HCT116 (cell line): Measurements from ENCODE around the gene FRMPD4. TPM values are rescaled to one million over a fixed set of nuclear protein-coding genes. Genes with fewer than 3 reads are reported as not detected.

Source experiments
- ATAC-seq: fragments of 200-7000 bp; cut with Tn5 transposase; 2 replicates; pipeline ENCODE4 v1.9.1; 2020; ENCODE audit warnings: mild to moderate bottlenecking, moderate library complexity
- BruUV-seq: library from RNA; stranded (reverse); fragments of 400-500 nt; replicated peaks from 2 replicates; lab custom pipeline; 2021; lab: Mats Ljungman, UMichigan
- CTCF ChIA-PET: fragments of 300-600 bp; sonication (Branson Sonifier 250); formaldehyde crosslinking; loops from one replicate; lab custom pipeline; 2021; ENCODE audit warnings: antibody characterized with exemption; lab: Charles Lee
- POLR2A ChIA-PET: fragments of 300-600, 350-600 bp; sonication (Branson Sonifier 250); formaldehyde crosslinking; loops from one replicate; lab custom pipeline; 2021; ENCODE audit warnings: antibody characterized with exemption; lab: Charles Lee
- RAD21 ChIA-PET, 2 experiments: fragments of 300-600 bp; sonication (Branson Sonifier 250); formaldehyde crosslinking; loops; one replicate each; lab custom pipeline; 2023; ENCODE audit warnings: low total read pairs in 2 of 2; ENCODE audit not compliant: uncharacterized antibody in 2 of 2, unreplicated experiment in 2 of 2, low non-redundant PET in 1 of 2; lab: Charles Lee
- DNase-seq: peaks from one replicate; pipeline ENCODE4 v3.0.0-alpha.2; 2010; ENCODE audit warnings: low read depth, low spot score
- H2AFZ ChIP-seq: fragments of 200-600 bp; shearing (Covaris generic), sonication (generic); 2 replicates; pipeline ENCODE4 v1.6.1; 2017; ENCODE audit warnings: low read depth, mixed run types, mixed read lengths, antibody characterized with exemption, low read length; ENCODE audit not compliant: poor library complexity, severe bottlenecking
- H3K27ac ChIP-seq: 2 replicates; pipeline ENCODE4 v1.5.1; 2012; ENCODE audit warnings: low read depth, low read length
- H3K27me3 ChIP-seq: fragments of 200-600 bp; sonication (generic); 2 replicates; pipeline ENCODE4 v1.6.1; 2016; ENCODE audit warnings: mixed run types, low read length, mixed read lengths; ENCODE audit not compliant: insufficient read depth
- H3K36me3 ChIP-seq, 2 experiments: fragments of 200-500 bp in 1 of 2; fragments of 200-600 bp in 1 of 2; sonication (Bioruptor generic) in 1 of 2; sonication (generic) in 1 of 2; 2 replicates each; pipeline versions ENCODE4 v1.5.1 to v1.6.1; 2014 to 2016; ENCODE audit warnings: low read length in 2 of 2, inconsistent platforms in 1 of 2, mixed read lengths in 1 of 2, mixed run types in 1 of 2; ENCODE audit not compliant: insufficient read depth in 2 of 2, control insufficient read depth in 1 of 2
- H3K4me1 ChIP-seq, 2 experiments: fragments of 200-600 bp in 1 of 2; sonication (generic) in 1 of 2; 2 replicates each; pipeline versions ENCODE4 v1.5.1 to v1.6.1; 2012 to 2017; ENCODE audit warnings: low read length in 2 of 2, inconsistent platforms in 1 of 2, mild to moderate bottlenecking in 1 of 2, mixed read lengths in 1 of 2, mixed run types in 1 of 2, moderate library complexity in 1 of 2; ENCODE audit not compliant: insufficient read depth in 2 of 2, control insufficient read depth in 1 of 2
- H3K4me2 ChIP-seq: fragments of 200-600 bp; sonication (generic); 2 replicates; pipeline ENCODE4 v1.6.1; 2017; ENCODE audit warnings: mixed run types, low read length, mixed read lengths
- H3K4me3 ChIP-seq, 2 experiments: fragments of 200-600 bp in 1 of 2; sonication (generic) in 1 of 2; replicated peaks in 1 of 2; 2 replicates each; pipeline ENCODE4 v1.5.1; 2011 to 2016; ENCODE audit warnings: low read length in 2 of 2, control low read depth in 1 of 2, low read depth in 1 of 2, mild to moderate bottlenecking in 1 of 2, mixed read lengths in 1 of 2, mixed run types in 1 of 2
- H3K79me2 ChIP-seq: fragments of 200-600 bp; sonication (generic); 2 replicates; pipeline ENCODE4 v1.6.1; 2017; ENCODE audit warnings: mild to moderate bottlenecking, mixed run types, low read length, moderate library complexity, mixed read lengths; ENCODE audit not compliant: insufficient read depth
- H3K9ac ChIP-seq: fragments of 200-600 bp; sonication (generic); 2 replicates; pipeline ENCODE4 v1.6.1; 2016; ENCODE audit warnings: low read length, mixed read lengths
- H3K9me2 ChIP-seq: fragments of 200-600 bp; sonication (generic), shearing (Covaris generic); 2 replicates; pipeline ENCODE4 v1.6.1; 2017; ENCODE audit warnings: mixed run types, mild to moderate bottlenecking, moderate library complexity; ENCODE audit not compliant: insufficient read depth
- H3K9me3 ChIP-seq, 2 experiments: fragments of 200-500 bp in 1 of 2; fragments of 200-600 bp in 1 of 2; sonication (Bioruptor generic) in 1 of 2; sonication (generic) in 1 of 2; 2 replicates each; pipeline ENCODE4 v1.6.1; 2014 to 2017; ENCODE audit warnings: low read length in 2 of 2, mixed read lengths in 2 of 2, inconsistent platforms in 1 of 2, low read depth in 1 of 2, mild to moderate bottlenecking in 1 of 2, mixed run types in 1 of 2, moderate library complexity in 1 of 2; ENCODE audit not compliant: control insufficient read depth in 1 of 2, insufficient read depth in 1 of 2
- H4K20me1 ChIP-seq: fragments of 200-600 bp; sonication (generic), shearing (Covaris generic); 2 replicates; pipeline ENCODE4 v1.6.1; 2017; ENCODE audit warnings: mixed run types, mild to moderate bottlenecking, moderate library complexity; ENCODE audit not compliant: insufficient read depth
- CBX3 ChIP-seq: IDR thresholded peaks from 2 replicates; pipeline ENCODE4 v1.6.1; 2012; ENCODE audit warnings: low read depth
- CEBPB ChIP-seq: IDR thresholded peaks from 2 replicates; pipeline ENCODE4 v1.6.1; 2012; ENCODE audit warnings: low read depth
- ELF1 ChIP-seq: IDR thresholded peaks from 2 replicates; pipeline ENCODE4 v1.6.1; 2012; ENCODE audit warnings: low read depth, borderline replicate concordance
- FOSL1 ChIP-seq: IDR thresholded peaks from 2 replicates; pipeline ENCODE4 v1.6.1; 2012; ENCODE audit warnings: low read depth
- POLR2A ChIP-seq: IDR thresholded peaks from 2 replicates; pipeline ENCODE4 v1.7.0; 2011; ENCODE audit warnings: borderline replicate concordance; ENCODE audit not compliant: insufficient read depth, insufficient read length; ENCODE audit errors: extremely low read depth
- POLR2AphosphoS5 ChIP-seq: IDR thresholded peaks from 2 replicates; pipeline ENCODE4 v1.6.1; 2011; ENCODE audit warnings: mild to moderate bottlenecking, low read depth, low read length, moderate library complexity
- RAD21 ChIP-seq: IDR thresholded peaks from 2 replicates; pipeline ENCODE4 v1.6.1; 2012; ENCODE audit warnings: low read depth, mild to moderate bottlenecking
- SIN3A ChIP-seq: IDR thresholded peaks from 2 replicates; pipeline ENCODE4 v1.6.1; 2012; ENCODE audit warnings: low read depth
- SP1 ChIP-seq: IDR thresholded peaks from 2 replicates; pipeline ENCODE4 v1.6.1; 2012; ENCODE audit warnings: low read depth
- SRF ChIP-seq: IDR thresholded peaks from 2 replicates; pipeline ENCODE4 v1.6.1; 2012; ENCODE audit warnings: low read depth
- TCF7L2 ChIP-seq: IDR thresholded peaks from 2 replicates; pipeline ENCODE4 v1.7.0; 2011; ENCODE audit warnings: borderline replicate concordance, inconsistent platforms; ENCODE audit not compliant: insufficient read depth, insufficient read length; ENCODE audit errors: extremely low read depth
- ZFX ChIP-seq: fragments of 450-650 bp; IDR thresholded peaks from 2 replicates; pipeline ENCODE4 v1.6.1; 2017
- intact Hi-C: fragments of 100-400 bp; cut with micrococcal nuclease; formaldehyde crosslinking; loops from 2 replicates; pipeline ENCODE4 v1.10.0; 2022
- total RNA-seq: library from RNA; stranded (reverse); gene quantifications from one replicate; pipeline ENCODE4 v1.2.1, GENCODE V29; 2021; ENCODE audit not compliant: unreplicated experiment
- TF ChIP-seq, protein P1 (sequence below): IDR thresholded peaks from 2 replicates; pipeline ENCODE4 v1.6.1; 2012
- TF ChIP-seq, protein P2 (sequence below): IDR thresholded peaks from 2 replicates; pipeline ENCODE4 v1.6.1; 2011; ENCODE audit warnings: mild to moderate bottlenecking, low read length, moderate library complexity; ENCODE audit not compliant: insufficient replicate concordance; ENCODE audit errors: extremely low read depth
- TF ChIP-seq, protein P3 (sequence below), 3 experiments: fragments of 200-600 bp in 1 of 3; sonication (generic) in 1 of 3; IDR thresholded peaks in 2 of 3; conservative IDR thresholded peaks in 1 of 3; 2 replicates each; pipeline ENCODE4 v1.5.1; 2012 to 2017; ENCODE audit warnings: low read depth in 2 of 3, low read length in 2 of 3, antibody characterized with exemption in 1 of 3, borderline replicate concordance in 1 of 3, control low read depth in 1 of 3, mild to moderate bottlenecking in 1 of 3, mixed read lengths in 1 of 3, mixed run types in 1 of 3, moderate library complexity in 1 of 3; ENCODE audit not compliant: insufficient read depth in 1 of 3

The FRMPD4 gene
- total RNA-seq, 1 experiment from 2014 or later = not detected

DNA sequence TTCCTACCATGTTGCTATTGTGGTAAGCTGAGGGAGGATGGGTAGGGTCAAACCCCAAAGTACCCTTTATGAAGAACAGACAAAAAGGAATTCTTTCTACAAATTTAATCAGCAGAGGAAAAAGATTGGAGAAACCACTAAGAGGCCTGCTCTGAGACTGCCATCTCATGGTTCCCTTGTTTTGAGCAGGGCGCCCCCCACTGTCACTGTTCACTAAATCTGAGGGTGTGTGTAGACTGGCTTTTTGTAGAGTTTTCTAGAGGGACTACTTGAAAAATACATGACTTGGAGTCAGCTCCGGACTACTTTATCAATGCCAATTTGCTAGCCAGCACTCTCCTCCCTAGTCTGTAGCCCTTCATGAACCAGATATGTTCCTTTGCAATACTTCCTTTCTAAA is 324.8 kb downstream of the FRMPD4 start:
- ChIA-PET RAD21 (no interaction called here), POLR2A (no interaction called here), CTCF (no interaction called here)
- intact Hi-C loops = no loop called here
- Histone ChIP-seq H3K4me2 (no peak overlapping the region), H3K36me3 (no peaks in the 10 kb centered on the region), H2AFZ (no peak overlapping the region), H3K9me3 (no peaks in the 10 kb centered on the region), H3K27ac (no peak overlapping the region), H3K79me2 (no peaks in the 10 kb centered on the region), H3K9ac (no peak overlapping the region), H3K9me2 (no peaks in the 10 kb centered on the region), H4K20me1 (no peaks in the 10 kb centered on the region), H3K4me1 (no peaks in the 10 kb centered on the region), H3K27me3 (no peaks in the 10 kb centered on the region), H3K4me3 (no peak overlapping the region)
- ATAC-seq (no peak), DNase-seq (no peak)
- BruUV-seq = no TSS peak
- TF ChIP-seq RAD21 (no peak), ZFX (no peak), FOSL1 (no peak), SP1 (no peak), TCF7L2 (no peak), SRF (no peak), POLR2A (no peak), CEBPB (no peak), SIN3A (no peak), ELF1 (no peak), CBX3 (no peak), POLR2AphosphoS5 (no peak)
- TF ChIP-seq, protein P1, sequence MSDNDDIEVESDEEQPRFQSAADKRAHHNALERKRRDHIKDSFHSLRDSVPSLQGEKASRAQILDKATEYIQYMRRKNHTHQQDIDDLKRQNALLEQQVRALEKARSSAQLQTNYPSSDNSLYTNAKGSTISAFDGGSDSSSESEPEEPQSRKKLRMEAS = no peak
- TF ChIP-seq, protein P2, sequence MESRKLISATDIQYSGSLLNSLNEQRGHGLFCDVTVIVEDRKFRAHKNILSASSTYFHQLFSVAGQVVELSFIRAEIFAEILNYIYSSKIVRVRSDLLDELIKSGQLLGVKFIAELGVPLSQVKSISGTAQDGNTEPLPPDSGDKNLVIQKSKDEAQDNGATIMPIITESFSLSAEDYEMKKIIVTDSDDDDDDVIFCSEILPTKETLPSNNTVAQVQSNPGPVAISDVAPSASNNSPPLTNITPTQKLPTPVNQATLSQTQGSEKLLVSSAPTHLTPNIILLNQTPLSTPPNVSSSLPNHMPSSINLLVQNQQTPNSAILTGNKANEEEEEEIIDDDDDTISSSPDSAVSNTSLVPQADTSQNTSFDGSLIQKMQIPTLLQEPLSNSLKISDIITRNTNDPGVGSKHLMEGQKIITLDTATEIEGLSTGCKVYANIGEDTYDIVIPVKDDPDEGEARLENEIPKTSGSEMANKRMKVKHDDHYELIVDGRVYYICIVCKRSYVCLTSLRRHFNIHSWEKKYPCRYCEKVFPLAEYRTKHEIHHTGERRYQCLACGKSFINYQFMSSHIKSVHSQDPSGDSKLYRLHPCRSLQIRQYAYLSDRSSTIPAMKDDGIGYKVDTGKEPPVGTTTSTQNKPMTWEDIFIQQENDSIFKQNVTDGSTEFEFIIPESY = no peak
- TF ChIP-seq, protein P3, sequence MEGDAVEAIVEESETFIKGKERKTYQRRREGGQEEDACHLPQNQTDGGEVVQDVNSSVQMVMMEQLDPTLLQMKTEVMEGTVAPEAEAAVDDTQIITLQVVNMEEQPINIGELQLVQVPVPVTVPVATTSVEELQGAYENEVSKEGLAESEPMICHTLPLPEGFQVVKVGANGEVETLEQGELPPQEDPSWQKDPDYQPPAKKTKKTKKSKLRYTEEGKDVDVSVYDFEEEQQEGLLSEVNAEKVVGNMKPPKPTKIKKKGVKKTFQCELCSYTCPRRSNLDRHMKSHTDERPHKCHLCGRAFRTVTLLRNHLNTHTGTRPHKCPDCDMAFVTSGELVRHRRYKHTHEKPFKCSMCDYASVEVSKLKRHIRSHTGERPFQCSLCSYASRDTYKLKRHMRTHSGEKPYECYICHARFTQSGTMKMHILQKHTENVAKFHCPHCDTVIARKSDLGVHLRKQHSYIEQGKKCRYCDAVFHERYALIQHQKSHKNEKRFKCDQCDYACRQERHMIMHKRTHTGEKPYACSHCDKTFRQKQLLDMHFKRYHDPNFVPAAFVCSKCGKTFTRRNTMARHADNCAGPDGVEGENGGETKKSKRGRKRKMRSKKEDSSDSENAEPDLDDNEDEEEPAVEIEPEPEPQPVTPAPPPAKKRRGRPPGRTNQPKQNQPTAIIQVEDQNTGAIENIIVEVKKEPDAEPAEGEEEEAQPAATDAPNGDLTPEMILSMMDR (IDR thresholded peaks at IDR 0.05 in 2 of 3, conservative IDR thresholded peaks at IDR 0.05 in 1 of 3; ENCODE audit: borderline replicate concordance in 1 of 3, insufficient read depth in 1 of 3, low read depth in 2 of 3, low read length in 2 of 3) = no peak
